GM18498 (cell line): ENCODE measurements around the gene ACTG1.
A peak's percentile ranks its signal among the peaks of the same experiment; 100 is the strongest.

ENCODE experiments used
- ATAC-seq: cut with Tn5 transposase; IDR thresholded peaks from one replicate; pipeline ENCODE4 v1.9.1; 2021; ENCODE audit warnings: mild to moderate bottlenecking, moderate library complexity; ENCODE audit not compliant: unreplicated experiment

ACTG1 gene

GRCh38 chr17:81512562-81513371 lies at the start of gene ACTG1:
Gene ACTG1 (minus strand): TSS chr17:81512799. CDS start chr17:81512354, 445 bp downstream.
- ATAC-seq = peak; percentile 39

- ATAC-seq = no peak
These were observed 48.9 kb upstream of the ACTG1 start for GRCh38 chr17:81561494-81561885.

GRCh38 chr17:81558941-81559806 lies 46.6 kb upstream of the ACTG1 start:
- ATAC-seq = no peak

GRCh38 chr17:81558115-81558468 lies 45.5 kb upstream of the ACTG1 start:
- no peak for ATAC-seq

GRCh38 chr17:81557276-81558114 lies 44.9 kb upstream of the ACTG1 start:
- ATAC-seq = no peak

GRCh38 chr17:81556863-81557262 lies 44.3 kb upstream of the ACTG1 start:
- no peak for ATAC-seq

GRCh38 chr17:81556175-81556691 lies 43.6 kb upstream of the ACTG1 start:
- no peak for ATAC-seq

GRCh38 chr17:81553616-81554181 lies 41.1 kb upstream of the ACTG1 start:
- no peak for ATAC-seq

GRCh38 chr17:81553018-81553615 lies 40.5 kb upstream of the ACTG1 start:
- ATAC-seq = peak; percentile 38

- ATAC-seq = peak; percentile 56
These were observed 39.8 kb upstream of the ACTG1 start, which contains the start of gene FAAP100 for GRCh38 chr17:81552244-81553017. Gene FAAP100 (minus strand): TSS chr17:81552353. CDS start chr17:81552330, 23 bp downstream.

GRCh38 chr17:81551458-81552243 lies 39.1 kb upstream of the ACTG1 start:
- ATAC-seq = peak; percentile 31

GRCh38 chr17:81550830-81551457 lies 38.3 kb upstream of the ACTG1 start:
- ATAC-seq = no peak

GRCh38 chr17:81550285-81550684 lies 37.7 kb upstream of the ACTG1 start:
- ATAC-seq = no peak

GRCh38 chr17:81549826-81550225 lies 37.2 kb upstream of the ACTG1 start:
- no peak for ATAC-seq

GRCh38 chr17:81549031-81549557 lies 36.5 kb upstream of the ACTG1 start:
- no peak for ATAC-seq

- no peak for ATAC-seq
These were observed 35.0 kb upstream of the ACTG1 start for GRCh38 chr17:81547614-81547982.

- ATAC-seq = no peak
These were observed 34.5 kb upstream of the ACTG1 start for GRCh38 chr17:81546906-81547613.
